ENCODE data around the gene RHPN2. TPM values are rescaled to one million over a fixed set of nuclear protein-coding genes. Genes with fewer than 3 reads are reported as not detected.

Gene RHPN2
- total RNA-seq, 4 donors from 2014 or later: 49.0 to 276 (median 74.3) TPM

- in situ Hi-C loops (cut with MboI; ENCODE audit: low pct_ligation_motif_present in 1 of 4, low pct_unique_long_range_greater_than_20kb in 1 of 4, low sequenced_read_pairs in 3 of 4): loop anchor here in 1 of 4 donors (25.0 kb wide), 1 partner anchor 100 kb away; no protein-coding TSS in a partner anchor
- TF ChIP-seq POLR2A (IDR thresholded peaks at IDR 0.05) (no peak), POLR2AphosphoS5 (IDR thresholded peaks at IDR 0.05) (no peak), CTCF (IDR thresholded peaks at IDR 0.05) (no peak), EP300 (IDR thresholded peaks at IDR 0.05; ENCODE audit: low read depth) (no peak)
- H3K27ac ChIP-seq: no peak overlapping the region
These were observed 22.3 kb upstream of the RHPN2 start for GRCh38 chr19:33086955-33087354.

GRCh38 chr19:33085570-33086128 lies 21.0 kb upstream of the RHPN2 start:
- peaks cover 10 to 20% (median 13%) of the 10 kb centered on the region in 4 donors for H3K4me1 ChIP-seq
- TF ChIP-seq POLR2A (IDR thresholded peaks at IDR 0.05) (no peak), EP300 (IDR thresholded peaks at IDR 0.05; ENCODE audit: low read depth) (no peak), POLR2AphosphoS5 (IDR thresholded peaks at IDR 0.05) (no peak), CTCF (IDR thresholded peaks at IDR 0.05) (no peak)
- 91% methylated on average over 3 of the region's 3 CpGs; no CpG with 5 or more reads in 1 of the 2 donors for WGBS, 2 donors (ENCODE audit: low coverage in 1 of 2)
- intact Hi-C loops (cut with DNase I; ENCODE audit: low total_unique reads) (no loop called here), in situ Hi-C loops (cut with MboI; ENCODE audit: low pct_ligation_motif_present in 1 of 4, low pct_unique_long_range_greater_than_20kb in 1 of 4, low sequenced_read_pairs in 3 of 4) (loop anchor here in 1 of 4 donors (25.0 kb wide), 1 partner anchor 98 kb away; no protein-coding TSS in a partner anchor)
- H3K27ac ChIP-seq: no peak overlapping the region
- no peaks in the 10 kb centered on the region for H3K27me3 ChIP-seq
- H3K9me3 ChIP-seq: no peaks in the 10 kb centered on the region
- DNase-seq: no peak
- no peak overlapping the region for H3K4me3 ChIP-seq
- H3K36me3 ChIP-seq: peaks cover 0 to 19% (median 7%) of the 10 kb centered on the region in 4 donors

More at GRCh38 chr19:33086955-33087354, 22.3 kb upstream of the RHPN2 start:
- 60 to 77% methylated on average over 1 of the region's 1 CpG for WGBS, 2 donors (ENCODE audit: low coverage in 1 of 2)
- no peak for DNase-seq
- Histone ChIP-seq H3K9me3 (no peaks in the 10 kb centered on the region), H3K36me3 (peaks cover 0 to 27% (median 7%) of the 10 kb centered on the region in 4 donors), H3K4me1 (peaks cover 5 to 14% (median 6%) of the 10 kb centered on the region in 4 donors), H3K27me3 (no peaks in the 10 kb centered on the region), H3K4me3 (no peak overlapping the region)
- intact Hi-C loops (cut with DNase I; ENCODE audit: low total_unique reads): no loop called here

GRCh38 chr19:33080761-33081681 lies 16.3 kb upstream of the RHPN2 start, which contains the start of gene GPATCH1:
GPATCH1 (plus strand) TSS chr19:33081181; CDS start chr19:33081194, 13 bp downstream.
- WGBS, 2 donors (ENCODE audit: low coverage in 1 of 2): 1 to 3% methylated on average over 8 to 57 of the region's 62 CpGs
- no peak for TF ChIP-seq EP300 (IDR thresholded peaks at IDR 0.05; ENCODE audit: low read depth)
- TF ChIP-seq POLR2AphosphoS5 (IDR thresholded peaks at IDR 0.05): peak; percentile 79 to 88 (median 80)
- TF ChIP-seq POLR2A (IDR thresholded peaks at IDR 0.05): peak; percentile 62
- TF ChIP-seq CTCF (IDR thresholded peaks at IDR 0.05): no peak

DNA sequence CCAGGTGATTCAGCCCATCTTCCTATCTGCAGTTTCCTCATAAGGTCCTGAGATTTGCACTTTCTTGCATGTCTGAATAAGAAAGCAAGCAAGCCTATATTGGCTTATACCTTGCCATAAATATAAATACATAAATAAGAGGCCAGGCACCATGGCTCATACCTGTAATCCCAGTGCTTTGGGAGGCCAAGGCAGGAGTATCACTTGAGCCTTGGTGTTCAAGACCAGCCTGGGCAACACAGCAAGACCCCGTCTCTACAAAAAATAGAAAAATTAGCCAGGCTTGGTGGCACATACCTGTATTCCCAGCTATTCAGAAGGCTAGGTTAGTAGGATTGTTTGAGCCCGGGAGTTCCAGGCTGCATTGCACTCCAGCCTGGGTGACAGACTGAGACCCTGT lies 10.8 kb upstream of the RHPN2 start:
- H3K4me3 ChIP-seq: no peak overlapping the region
- H3K4me1 ChIP-seq: peaks cover 0 to 16% (median 9%) of the 10 kb centered on the region in 4 donors
- intact Hi-C loops (cut with DNase I; ENCODE audit: low total_unique reads): no loop called here
- no peaks in the 10 kb centered on the region for H3K27me3 ChIP-seq
- H3K27ac ChIP-seq: no peak overlapping the region
- H3K36me3 ChIP-seq: no peaks in the 10 kb centered on the region
- 89 to 100% methylated on average over 2 of the region's 2 CpGs for WGBS, 2 donors (ENCODE audit: low coverage in 1 of 2)
- DNase-seq: no peak
- in situ Hi-C loops (cut with MboI; ENCODE audit: low pct_ligation_motif_present in 1 of 4, low pct_unique_long_range_greater_than_20kb in 1 of 4, low sequenced_read_pairs in 3 of 4): loop anchor here in 1 of 4 donors (25.0 kb wide), 1 partner anchor 88 kb away; no protein-coding TSS in a partner anchor
- H3K9me3 ChIP-seq: no peaks in the 10 kb centered on the region
- TF ChIP-seq POLR2A (IDR thresholded peaks at IDR 0.05) (no peak), CTCF (IDR thresholded peaks at IDR 0.05) (no peak), EP300 (IDR thresholded peaks at IDR 0.05; ENCODE audit: low read depth) (no peak), POLR2AphosphoS5 (IDR thresholded peaks at IDR 0.05) (no peak)

More at GRCh38 chr19:33080761-33081681, 16.3 kb upstream of the RHPN2 start, which contains the start of gene GPATCH1:
- Histone ChIP-seq H3K4me3 (peak within 1 kb of the TSS; percentile 77 to 96 (median 88)), H3K36me3 (no peaks in the 10 kb centered on the region), H3K27ac (peak within 1 kb of the TSS; percentile 80 to 89 (median 85)), H3K4me1 (peaks cover 12 to 38% (median 21%) of the 10 kb centered on the region in 4 donors), H3K27me3 (no peaks in the 10 kb centered on the region), H3K9me3 (no peaks in the 10 kb centered on the region)
- intact Hi-C loops (cut with DNase I; ENCODE audit: low total_unique reads): no loop called here
- in situ Hi-C loops (cut with MboI; ENCODE audit: low pct_ligation_motif_present in 1 of 4, low pct_unique_long_range_greater_than_20kb in 1 of 4, low sequenced_read_pairs in 3 of 4): loop anchor here in 1 of 4 donors (25.0 kb wide), 1 partner anchor 94 kb away; no protein-coding TSS in a partner anchor
- peak; percentile 91 for DNase-seq
